Measurements from ENCODE around the gene KIF27. TPM values are rescaled to one million over a fixed set of nuclear protein-coding genes. Genes with fewer than 3 reads are reported as not detected.
"Not testable (repeated sequence)": the region's sequence is repeated elsewhere in the genome, so short reads cannot be mapped to it uniquely, and the experiment has no call there.

Gene KIF27
- 1 to 10 TPM; 1.3 to 1.5 (median 1.4) TPM for total RNA-seq

- Mint-ChIP-seq H3K9me3 (no peaks in the 10 kb centered on the region), H3K36me3 (ENCODE audit: insufficient read depth) (no peaks in the 10 kb centered on the region), H3K4me1 (ENCODE audit: low read depth) (peaks cover 15% of the 10 kb centered on the region), H3K27me3 (ENCODE audit: low read depth) (peaks cover 3% of the 10 kb centered on the region), H3K4me3 (peak within 1 kb of the TSS; percentile 87)
- ATAC-seq = peak; percentile 88 to 91
- peak; percentile 91 for DNase-seq
Measured at GRCh38 chr9:83920927-83921707, at the start of gene KIF27. KIF27 (minus strand) TSS chr9:83921432; CDS start chr9:83915591, 5,841 bp downstream.

GRCh38 chr9:83969602-83970001, 48.4 kb upstream of the KIF27 start:
- no peak overlapping the region for H3K4me3 Mint-ChIP-seq
- no peak for DNase-seq
- no peaks in the 10 kb centered on the region for H3K27me3 Mint-ChIP-seq (ENCODE audit: low read depth)
- H3K4me1 Mint-ChIP-seq (ENCODE audit: low read depth) = peaks cover 29% of the 10 kb centered on the region
- ATAC-seq = no peak
- no peaks in the 10 kb centered on the region for H3K9me3 Mint-ChIP-seq
- peaks cover 58% of the 10 kb centered on the region for H3K36me3 Mint-ChIP-seq (ENCODE audit: insufficient read depth)

- H3K36me3 Mint-ChIP-seq (ENCODE audit: insufficient read depth) = peaks cover 43% of the 10 kb centered on the region
- H3K27me3 Mint-ChIP-seq (ENCODE audit: low read depth) = no peaks in the 10 kb centered on the region
- H3K4me1 Mint-ChIP-seq (ENCODE audit: low read depth) = peaks cover 17% of the 10 kb centered on the region
- H3K4me3 Mint-ChIP-seq = no peak overlapping the region
- ATAC-seq (no peak), DNase-seq (no peak)
- no peaks in the 10 kb centered on the region for H3K9me3 Mint-ChIP-seq
Measured at GRCh38 chr9:83967073-83967472, 45.8 kb upstream of the KIF27 start.

GRCh38 chr9:83966209-83966582, 45.0 kb upstream of the KIF27 start:
- DNase-seq (no peak), ATAC-seq (peak; percentile 5 to 11)
- Mint-ChIP-seq H3K27me3 (ENCODE audit: low read depth) (no peaks in the 10 kb centered on the region), H3K9me3 (no peaks in the 10 kb centered on the region), H3K36me3 (ENCODE audit: insufficient read depth) (peaks cover 34% of the 10 kb centered on the region), H3K4me1 (ENCODE audit: low read depth) (peaks cover 12% of the 10 kb centered on the region), H3K4me3 (no peak overlapping the region)

- DNase-seq = no peak
- H3K4me1 Mint-ChIP-seq (ENCODE audit: low read depth) = peaks cover 10% of the 10 kb centered on the region
- H3K4me3 Mint-ChIP-seq = no peak overlapping the region
- H3K36me3 Mint-ChIP-seq (ENCODE audit: insufficient read depth) = peaks cover 28% of the 10 kb centered on the region
- H3K27me3 Mint-ChIP-seq (ENCODE audit: low read depth) = no peaks in the 10 kb centered on the region
- ATAC-seq = peak; percentile 35 to 40
- no peaks in the 10 kb centered on the region for H3K9me3 Mint-ChIP-seq
Measured at GRCh38 chr9:83965350-83966208, 44.3 kb upstream of the KIF27 start.

- Mint-ChIP-seq H3K4me1 (ENCODE audit: low read depth) (peaks cover 5% of the 10 kb centered on the region), H3K27me3 (ENCODE audit: low read depth) (no peaks in the 10 kb centered on the region), H3K4me3 (no peak overlapping the region), H3K36me3 (ENCODE audit: insufficient read depth) (peaks cover 22% of the 10 kb centered on the region), H3K9me3 (no peaks in the 10 kb centered on the region)
- ATAC-seq (peak in 1 of 2 donors; percentile 18), DNase-seq (no peak)
Measured at GRCh38 chr9:83964973-83965349, 43.7 kb upstream of the KIF27 start.

GRCh38 chr9:83962165-83962564, 40.9 kb upstream of the KIF27 start:
- Mint-ChIP-seq H3K9me3 (no peaks in the 10 kb centered on the region), H3K4me1 (ENCODE audit: low read depth) (no peaks in the 10 kb centered on the region), H3K27me3 (ENCODE audit: low read depth) (no peaks in the 10 kb centered on the region), H3K4me3 (no peak overlapping the region), H3K36me3 (ENCODE audit: insufficient read depth) (peaks cover 4% of the 10 kb centered on the region)
- ATAC-seq (no peak), DNase-seq (no peak)

- Mint-ChIP-seq H3K4me3 (no peak overlapping the region), H3K27me3 (ENCODE audit: low read depth) (no peaks in the 10 kb centered on the region), H3K9me3 (no peaks in the 10 kb centered on the region), H3K36me3 (ENCODE audit: insufficient read depth) (no peaks in the 10 kb centered on the region), H3K4me1 (ENCODE audit: low read depth) (peaks cover 8% of the 10 kb centered on the region)
- ATAC-seq (no peak), DNase-seq (no peak)
Measured at GRCh38 chr9:83960991-83961390, 39.8 kb upstream of the KIF27 start.

GRCh38 chr9:83959061-83959460, 37.8 kb upstream of the KIF27 start:
- ATAC-seq = no peak
- no peaks in the 10 kb centered on the region for H3K9me3 Mint-ChIP-seq
- DNase-seq = no peak
- peaks cover 17% of the 10 kb centered on the region for H3K4me1 Mint-ChIP-seq (ENCODE audit: low read depth)
- peaks cover 2% of the 10 kb centered on the region for H3K36me3 Mint-ChIP-seq (ENCODE audit: insufficient read depth)
- H3K27me3 Mint-ChIP-seq (ENCODE audit: low read depth) = no peaks in the 10 kb centered on the region
- no peak overlapping the region for H3K4me3 Mint-ChIP-seq

- Mint-ChIP-seq H3K36me3 (ENCODE audit: insufficient read depth) (peaks cover 2% of the 10 kb centered on the region), H3K9me3 (no peaks in the 10 kb centered on the region), H3K4me3 (peak overlapping the region; percentile 98), H3K4me1 (ENCODE audit: low read depth) (peaks cover 18% of the 10 kb centered on the region), H3K27me3 (ENCODE audit: low read depth) (no peaks in the 10 kb centered on the region)
- ATAC-seq (no peak), DNase-seq (no peak)
Measured at GRCh38 chr9:83957248-83957513, 35.9 kb upstream of the KIF27 start.

- DNase-seq (peak; percentile 36), ATAC-seq (peak; percentile 81 to 84)
- Mint-ChIP-seq H3K27me3 (ENCODE audit: low read depth) (no peaks in the 10 kb centered on the region), H3K4me3 (peak overlapping the region; percentile 98), H3K9me3 (no peaks in the 10 kb centered on the region), H3K36me3 (ENCODE audit: insufficient read depth) (peaks cover 2% of the 10 kb centered on the region), H3K4me1 (ENCODE audit: low read depth) (peaks cover 18% of the 10 kb centered on the region)
Measured at GRCh38 chr9:83956436-83957247, 35.4 kb upstream of the KIF27 start.

GRCh38 chr9:83956086-83956435, 34.8 kb upstream of the KIF27 start:
- H3K4me1 Mint-ChIP-seq (ENCODE audit: low read depth) = peaks cover 18% of the 10 kb centered on the region
- H3K9me3 Mint-ChIP-seq = no peaks in the 10 kb centered on the region
- DNase-seq (no peak), ATAC-seq (peak; percentile 53 to 60)
- no peaks in the 10 kb centered on the region for H3K27me3 Mint-ChIP-seq (ENCODE audit: low read depth)
- peaks cover 2% of the 10 kb centered on the region for H3K36me3 Mint-ChIP-seq (ENCODE audit: insufficient read depth)
- H3K4me3 Mint-ChIP-seq = peak overlapping the region; percentile 98

- DNase-seq; H3K4me1 Mint-ChIP-seq (ENCODE audit: low read depth); H3K9me3 Mint-ChIP-seq; H3K27me3 Mint-ChIP-seq (ENCODE audit: low read depth); ATAC-seq; H3K4me3 Mint-ChIP-seq: not testable (repeated sequence)
- H3K36me3 Mint-ChIP-seq (ENCODE audit: insufficient read depth) = peaks cover 13% of the 10 kb centered on the region
Measured at GRCh38 chr9:83948096-83948495, 26.9 kb upstream of the KIF27 start.

- Mint-ChIP-seq H3K9me3 (no peaks in the 10 kb centered on the region), H3K36me3 (ENCODE audit: insufficient read depth) (peaks cover 25% of the 10 kb centered on the region), H3K4me3 (no peak overlapping the region), H3K27me3 (ENCODE audit: low read depth) (no peaks in the 10 kb centered on the region), H3K4me1 (ENCODE audit: low read depth) (no peaks in the 10 kb centered on the region)
- ATAC-seq (no peak), DNase-seq (no peak)
Measured at GRCh38 chr9:83940590-83941303, 19.5 kb upstream of the KIF27 start.
